HEK293T (cell line): Measurements from ENCODE around the gene COMTD1.
"Not testable (repeated sequence)": the region's sequence is repeated elsewhere in the genome, so short reads cannot be mapped to it uniquely, and the experiment has no call there.

Experiments
- CTCF ChIA-PET: fragments of 350-600 bp; formaldehyde crosslinking; extraction: SDS; loops from one replicate; lab custom pipeline; 2021; ENCODE audit warnings: antibody characterized with exemption, inconsistent platforms; lab: Yijun Ruan, JAX
- POLR2A ChIA-PET: fragments of 350-600 bp; formaldehyde crosslinking; extraction: SDS; loops from one replicate; lab custom pipeline; 2020; ENCODE audit warnings: antibody characterized with exemption, inconsistent platforms; lab: Yijun Ruan, JAX
- DNase-seq: peaks from one replicate; pipeline ENCODE4 v3.0.0; 2012; ENCODE audit warnings: mixed read lengths; ENCODE audit errors: extremely low spot score
- ARNT ChIP-seq: fragments of 450-650 bp; IDR thresholded peaks from 2 replicates; pipeline ENCODE4 v1.6.1; 2017; ENCODE audit warnings: mild to moderate bottlenecking
- BHLHE40 ChIP-seq: fragments of 450-650 bp; IDR thresholded peaks from 2 replicates; pipeline ENCODE4 v1.6.1; 2016; ENCODE audit warnings: mild to moderate bottlenecking, moderate library complexity, borderline replicate concordance
- CTBP1 ChIP-seq: fragments of 450-650 bp; IDR thresholded peaks from 2 replicates; pipeline ENCODE4 v1.6.1; 2016; ENCODE audit warnings: borderline replicate concordance
- ELF4 ChIP-seq: fragments of 450-650 bp; IDR thresholded peaks from 2 replicates; pipeline ENCODE4 v1.6.1; 2017; ENCODE audit warnings: antibody characterized with exemption
- FOXA1 ChIP-seq: fragments of 450-650 bp; IDR thresholded peaks from 2 replicates; pipeline ENCODE4 v1.6.1; 2016; ENCODE audit warnings: mild to moderate bottlenecking
- FOXK2 ChIP-seq: fragments of 450-650 bp; IDR thresholded peaks from 2 replicates; pipeline ENCODE4 v1.6.1; 2016; ENCODE audit warnings: mild to moderate bottlenecking
- FOXM1 ChIP-seq: fragments of 450-650 bp; IDR thresholded peaks from 2 replicates; pipeline ENCODE4 v1.6.1; 2017; ENCODE audit warnings: mild to moderate bottlenecking, borderline replicate concordance
- HDGF ChIP-seq: fragments of 450-650 bp; IDR thresholded peaks from 2 replicates; pipeline ENCODE4 v1.6.1; 2017; ENCODE audit warnings: antibody characterized with exemption, borderline replicate concordance
- L3MBTL2 ChIP-seq: fragments of 450-650 bp; conservative IDR thresholded peaks from 2 replicates; pipeline ENCODE4 v1.6.1; 2016; ENCODE audit warnings: mild to moderate bottlenecking
- LEF1 ChIP-seq: fragments of 450-650 bp; IDR thresholded peaks from 2 replicates; pipeline ENCODE4 v1.6.1; 2017; ENCODE audit warnings: mild to moderate bottlenecking, borderline replicate concordance
- NFRKB ChIP-seq: fragments of 450-650 bp; IDR thresholded peaks from 2 replicates; pipeline ENCODE4 v1.6.1; 2016; ENCODE audit warnings: mild to moderate bottlenecking, moderate library complexity
- PKNOX1 ChIP-seq: fragments of 450-650 bp; IDR thresholded peaks from 2 replicates; pipeline ENCODE4 v1.6.1; 2016
- SP1 ChIP-seq: fragments of 450-650 bp; IDR thresholded peaks from 2 replicates; pipeline ENCODE4 v1.6.1; 2017
- SUZ12 ChIP-seq: fragments of 450-650 bp; IDR thresholded peaks from 2 replicates; pipeline ENCODE4 v1.6.1; 2016; ENCODE audit warnings: mild to moderate bottlenecking
- TARDBP ChIP-seq: fragments of 450-650 bp; IDR thresholded peaks from 2 replicates; pipeline ENCODE4 v1.6.1; 2016
- ZNF384 ChIP-seq: fragments of 450-650 bp; IDR thresholded peaks from 2 replicates; pipeline ENCODE4 v1.6.1; 2016

Gene COMTD1

GRCh38 chr10:75206638-75207037 lies 29.1 kb downstream of the COMTD1 start:
- DNase-seq, POLR2A ChIA-PET: not testable (repeated sequence)
- CTCF ChIA-PET = interaction anchor here (2.3 kb wide), 1 partner anchor 29 kb away, joined by 9 read pairs; the partner anchor contains the start of gene COMTD1
- peak; percentile 86 for TF ChIP-seq ZNF384

GRCh38 chr10:75205908-75206307 lies 29.8 kb downstream of the COMTD1 start:
- TF ChIP-seq FOXK2 = no peak
- TF ChIP-seq NFRKB = no peak
- TF ChIP-seq FOXM1 = no peak
- CTCF ChIA-PET = interaction anchor here (2.3 kb wide), 1 partner anchor 30 kb away, joined by 9 read pairs; the partner anchor contains the start of gene COMTD1
- no peak for DNase-seq
- POLR2A ChIA-PET = no interaction called here

GRCh38 chr10:75203724-75204123 lies 32.0 kb downstream of the COMTD1 start:
- DNase-seq = no peak

GRCh38 chr10:75203046-75203620 lies 32.6 kb downstream of the COMTD1 start:
- CTCF ChIA-PET = interaction anchor here (0.6 kb wide), 1 partner anchor 24 kb away, joined by 3 read pairs; no protein-coding TSS in a partner anchor
- DNase-seq, POLR2A ChIA-PET: not testable (repeated sequence)

More at GRCh38 chr10:75203724-75204123, 32.0 kb downstream of the COMTD1 start:
- ChIA-PET CTCF (interaction anchor here (0.6 kb wide), 1 partner anchor 23 kb away, joined by 3 read pairs; no protein-coding TSS in a partner anchor), POLR2A (no interaction called here)
- no peak for TF ChIP-seq TARDBP

GRCh38 chr10:75202321-75203045 lies 33.3 kb downstream of the COMTD1 start:
- no peak for DNase-seq
- TF ChIP-seq ELF4 (no peak), TARDBP (no peak), FOXK2 (no peak), SUZ12 (no peak), PKNOX1 (no peak), BHLHE40 (no peak), LEF1 (no peak), NFRKB (no peak), FOXA1 (no peak), CTBP1 (no peak), ZNF384 (no peak), FOXM1 (no peak), SP1 (no peak), ARNT (no peak), HDGF (no peak), L3MBTL2 (no peak)
- ChIA-PET POLR2A (interaction anchor here (1.4 kb wide), 1 partner anchor 7 kb away, joined by 5 read pairs; no protein-coding TSS in a partner anchor), CTCF (no interaction called here)

- POLR2A ChIA-PET = interaction anchor here (1.4 kb wide), 1 partner anchor 8 kb away, joined by 5 read pairs; no protein-coding TSS in a partner anchor
- TF ChIP-seq TARDBP (no peak), ZNF384 (no peak), ELF4 (no peak), NFRKB (no peak), LEF1 (no peak), FOXM1 (no peak), L3MBTL2 (no peak), HDGF (no peak), FOXA1 (no peak), SP1 (no peak), ARNT (no peak), BHLHE40 (no peak), PKNOX1 (no peak), CTBP1 (no peak), SUZ12 (no peak), FOXK2 (no peak)
- DNase-seq = no peak
- CTCF ChIA-PET = no interaction called here
These were observed 33.9 kb downstream of the COMTD1 start for GRCh38 chr10:75201793-75202307.

- ChIA-PET POLR2A (interaction anchor here (2.1 kb wide), 1 partner anchor 10 kb away, joined by 10 read pairs; the partner anchor contains the start of gene VDAC2), CTCF (interaction anchor here (0.6 to 1.1 kb wide), 4 partner anchors 10 to 867 kb away, joined by 3 to 5 read pairs (median 3); no protein-coding TSS in a partner anchor)
These were observed 35.8 kb downstream of the COMTD1 start for GRCh38 chr10:75199949-75200348.

More at GRCh38 chr10:75199949-75200348, 35.8 kb downstream of the COMTD1 start:
- not testable (repeated sequence) for DNase-seq
